ENCODE measurements around the gene ENTPD2. TPM values are rescaled to one million over a fixed set of nuclear protein-coding genes. Genes with fewer than 3 reads are reported as not detected.

ENTPD2 gene
- total and polyA plus RNA-seq, 4 donors = 0.09 to 0.40 (median 0.21) TPM

- Histone ChIP-seq H3K9me3 (ENCODE audit: control insufficient read depth in 4 of 4, low read length in 3 of 4) (no peaks in the 10 kb centered on the region), H3K27me3 (ENCODE audit: control insufficient read depth in 4 of 4, insufficient read depth in 4 of 4, low read length in 3 of 4) (no peaks in the 10 kb centered on the region), H3K27ac (ENCODE audit: low read depth in 1 of 2, low read length in 2 of 2) (peak within 1 kb of the TSS; percentile 78 to 79), H3K36me3 (ENCODE audit: control insufficient read depth in 4 of 4, insufficient read depth in 3 of 4, low read depth in 1 of 4, low read length in 3 of 4) (peaks cover 0 to 12% (median 4%) of the 10 kb centered on the region in 4 donors), H3K9ac (ENCODE audit: low read depth in 1 of 2, low read length in 2 of 2) (peak within 1 kb of the TSS in 1 of 2 donors; percentile 71), H3K4me1 (ENCODE audit: control insufficient read depth in 4 of 4, insufficient read depth in 4 of 4, low read length in 3 of 4) (peaks cover 5 to 20% (median 11%) of the 10 kb centered on the region in 4 donors), H3K4me3 (ENCODE audit: low read depth in 1 of 3, low read length in 3 of 3) (peak within 1 kb of the TSS; percentile 51 to 83 (median 74))
- WGBS = under 1% methylated on average over 101 of the region's 101 CpGs
- TF ChIP-seq RAD21 (IDR thresholded peaks at IDR 0.05) (no peak), EGR1 (IDR thresholded peaks at IDR 0.05; ENCODE audit: low read depth in 2 of 2) (peak; percentile 79 to 97), REST (IDR thresholded peaks at IDR 0.05) (peak; percentile 59), HNF4A (conservative IDR thresholded peaks at IDR 0.05) (peak in 1 of 2 donors; percentile 7), SP1 (IDR thresholded peaks at IDR 0.05) (peak; percentile 60), RXRA (IDR thresholded peaks at IDR 0.05) (peak in 1 of 2 donors; percentile 6), GABPA (IDR thresholded peaks at IDR 0.05 in 1 of 2, conservative IDR thresholded peaks at IDR 0.05 in 1 of 2) (peak in 1 of 2 donors; percentile 55), TAF1 (conservative IDR thresholded peaks at IDR 0.05) (no peak), CTCF (IDR thresholded peaks at IDR 0.05; ENCODE audit: low read depth, low read length, missing input control) (no peak), ZBTB33 (IDR thresholded peaks at IDR 0.05) (peak; percentile 33), FOXA2 (IDR thresholded peaks at IDR 0.05) (no peak), MAX (IDR thresholded peaks at IDR 0.05) (peak; percentile 73), FOXA1 (IDR thresholded peaks at IDR 0.05) (peak; percentile 7), NR2F2 (IDR thresholded peaks at IDR 0.05) (no peak), YY1 (IDR thresholded peaks at IDR 0.05) (peak; percentile 98), HNF4G (IDR thresholded peaks at IDR 0.05) (no peak), ATF3 (IDR thresholded peaks at IDR 0.05) (no peak), JUND (IDR thresholded peaks at IDR 0.05) (no peak)
- DNase-seq (ENCODE audit: low spot score) = peak; percentile 98
Measured at GRCh38 chr9:137086531-137087408, 32.9 kb upstream of the ENTPD2 start, which contains the start of gene MAN1B1. MAN1B1 (plus strand) TSS chr9:137086985; CDS start chr9:137087000, 15 bp downstream.
